Measurements from ENCODE around the gene STRADB. TPM values are rescaled to one million over a fixed set of nuclear protein-coding genes. Genes with fewer than 3 reads are reported as not detected.
A peak's percentile ranks its signal among the peaks of the same experiment; 100 is the strongest.

Gene STRADB
- polyA plus RNA-seq, 3 donors = 6.9 to 25.6 (median 22.0) TPM

GRCh38 chr2:201467666-201468065 lies 16.1 kb downstream of the STRADB start:
- intact Hi-C loops (cut with micrococcal nuclease) = no loop called here
- no peak for DNase-seq
- Mint-ChIP-seq H3K27me3 (ENCODE audit: low read depth in 3 of 3) (no peaks in the 10 kb centered on the region), H3K4me3 (no peak overlapping the region), H3K4me1 (no peaks in the 10 kb centered on the region), H3K36me3 (peaks cover 39 to 53% of the 10 kb centered on the region in 2 donors), H3K27ac (no peak overlapping the region), H3K9me3 (peaks cover 0 to 2% (median 0%) of the 10 kb centered on the region in 7 donors)
- H3K9ac ChIP-seq (ENCODE audit: insufficient read depth, low read length, poor library complexity, severe bottlenecking) = no peak overlapping the region
- no peaks in the 10 kb centered on the region for H3K9me3 ChIP-seq (replicated peaks in 1 of 2; ENCODE audit: control insufficient read depth in 1 of 2, insufficient read depth in 1 of 2, low read length in 2 of 2)
- H3K36me3 ChIP-seq (replicated peaks in 1 of 2; ENCODE audit: control insufficient read depth in 1 of 2, insufficient read depth in 2 of 2, low read length in 2 of 2) = peaks cover 12 to 58% of the 10 kb centered on the region in 2 donors
- H3K27ac ChIP-seq (ENCODE audit: low read depth in 1 of 2, low read length in 2 of 2) = no peak overlapping the region
- TF ChIP-seq, protein P1, sequence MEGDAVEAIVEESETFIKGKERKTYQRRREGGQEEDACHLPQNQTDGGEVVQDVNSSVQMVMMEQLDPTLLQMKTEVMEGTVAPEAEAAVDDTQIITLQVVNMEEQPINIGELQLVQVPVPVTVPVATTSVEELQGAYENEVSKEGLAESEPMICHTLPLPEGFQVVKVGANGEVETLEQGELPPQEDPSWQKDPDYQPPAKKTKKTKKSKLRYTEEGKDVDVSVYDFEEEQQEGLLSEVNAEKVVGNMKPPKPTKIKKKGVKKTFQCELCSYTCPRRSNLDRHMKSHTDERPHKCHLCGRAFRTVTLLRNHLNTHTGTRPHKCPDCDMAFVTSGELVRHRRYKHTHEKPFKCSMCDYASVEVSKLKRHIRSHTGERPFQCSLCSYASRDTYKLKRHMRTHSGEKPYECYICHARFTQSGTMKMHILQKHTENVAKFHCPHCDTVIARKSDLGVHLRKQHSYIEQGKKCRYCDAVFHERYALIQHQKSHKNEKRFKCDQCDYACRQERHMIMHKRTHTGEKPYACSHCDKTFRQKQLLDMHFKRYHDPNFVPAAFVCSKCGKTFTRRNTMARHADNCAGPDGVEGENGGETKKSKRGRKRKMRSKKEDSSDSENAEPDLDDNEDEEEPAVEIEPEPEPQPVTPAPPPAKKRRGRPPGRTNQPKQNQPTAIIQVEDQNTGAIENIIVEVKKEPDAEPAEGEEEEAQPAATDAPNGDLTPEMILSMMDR (IDR thresholded peaks at IDR 0.05) = no peak
- no peaks in the 10 kb centered on the region for H4K20me1 ChIP-seq (ENCODE audit: insufficient read depth, low read length)
- no peaks in the 10 kb centered on the region for H3K79me2 ChIP-seq (ENCODE audit: insufficient read depth, low read length)
- H3K4me2 ChIP-seq (replicated peaks; ENCODE audit: extremely low read depth, low read length, poor library complexity, severe bottlenecking) = no peak overlapping the region
- no peak overlapping the region for H2AFZ ChIP-seq (ENCODE audit: insufficient read depth, low read depth, low read length, poor library complexity, severe bottlenecking)
- H3K4me3 ChIP-seq (replicated peaks in 1 of 3; ENCODE audit: low read depth in 2 of 3, low read length in 3 of 3) = no peak overlapping the region
- no peaks in the 10 kb centered on the region for H3K27me3 ChIP-seq (ENCODE audit: control insufficient read depth in 2 of 2, insufficient read depth in 2 of 2, low read length in 2 of 2)
- no peaks in the 10 kb centered on the region for H3K4me1 ChIP-seq (ENCODE audit: control insufficient read depth in 1 of 2, insufficient read depth in 2 of 2, low read length in 2 of 2)

- no peaks in the 10 kb centered on the region for H3K4me1 Mint-ChIP-seq
- H3K27ac ChIP-seq (ENCODE audit: low read depth in 1 of 2, low read length in 2 of 2) = no peak overlapping the region
Observed at GRCh38 chr2:201470821-201471731, 19.5 kb downstream of the STRADB start.

More at GRCh38 chr2:201470821-201471731, 19.5 kb downstream of the STRADB start:
- Mint-ChIP-seq H3K4me3 (no peak overlapping the region), H3K27me3 (ENCODE audit: low read depth in 3 of 3) (no peaks in the 10 kb centered on the region), H3K36me3 (peaks cover 58 to 69% of the 10 kb centered on the region in 2 donors), H3K9me3 (peaks cover 0 to 2% (median 0%) of the 10 kb centered on the region in 7 donors), H3K27ac (peak overlapping the region in 1 of 7 donors; percentile 55)
- Histone ChIP-seq H3K27me3 (ENCODE audit: control insufficient read depth in 2 of 2, insufficient read depth in 2 of 2, low read length in 2 of 2) (no peaks in the 10 kb centered on the region), H4K20me1 (ENCODE audit: insufficient read depth, low read length) (no peaks in the 10 kb centered on the region), H3K4me3 (replicated peaks in 1 of 3; ENCODE audit: low read depth in 2 of 3, low read length in 3 of 3) (no peak overlapping the region), H3K9me3 (replicated peaks in 1 of 2; ENCODE audit: control insufficient read depth in 1 of 2, insufficient read depth in 1 of 2, low read length in 2 of 2) (no peaks in the 10 kb centered on the region), H3K4me1 (ENCODE audit: control insufficient read depth in 1 of 2, insufficient read depth in 2 of 2, low read length in 2 of 2) (no peaks in the 10 kb centered on the region), H3K4me2 (replicated peaks; ENCODE audit: extremely low read depth, low read length, poor library complexity, severe bottlenecking) (no peak overlapping the region), H3K79me2 (ENCODE audit: insufficient read depth, low read length) (no peaks in the 10 kb centered on the region), H3K9ac (ENCODE audit: insufficient read depth, low read length, poor library complexity, severe bottlenecking) (no peak overlapping the region), H3K36me3 (replicated peaks in 1 of 2; ENCODE audit: control insufficient read depth in 1 of 2, insufficient read depth in 2 of 2, low read length in 2 of 2) (peaks cover 20 to 63% of the 10 kb centered on the region in 2 donors), H2AFZ (ENCODE audit: insufficient read depth, low read depth, low read length, poor library complexity, severe bottlenecking) (no peak overlapping the region)
- intact Hi-C loops (cut with micrococcal nuclease) = no loop called here
- no peak for DNase-seq
- 94% methylated on average over 5 of the region's 9 CpGs for WGBS (ENCODE audit: insufficient coverage)
- TF ChIP-seq, protein P1 (IDR thresholded peaks at IDR 0.05) = no peak

Measured in CD14-positive monocyte (primary cell).